Cardiac muscle cell (in vitro differentiated cells and primary cell): ENCODE measurements around the gene LARP6. TPM values are rescaled to one million over a fixed set of nuclear protein-coding genes. Genes with fewer than 3 reads are reported as not detected.

Source experiments
- DNase-seq, 2 donors: peaks; one replicate each; pipeline versions ENCODE4 v3.0.0 to v3.0.0-alpha.2; 2010 to 2017; ENCODE audit warnings: low read depth in 1 of 2, low spot score in 1 of 2
- H3K27ac ChIP-seq: fragments of 200-600 bp; sonication (generic); 2 replicates; pipeline ENCODE4 v1.5.1; 2016
- H3K27me3 ChIP-seq: fragments of 200-600 bp; sonication (generic); 2 replicates; pipeline ENCODE4 v1.6.0; 2016; ENCODE audit warnings: control low read depth
- H3K36me3 ChIP-seq: fragments of 200-600 bp; sonication (generic); 2 replicates; pipeline ENCODE4 v1.5.1; 2016; ENCODE audit warnings: control low read depth
- H3K4me1 ChIP-seq: fragments of 200-600 bp; sonication (generic); 2 replicates; pipeline ENCODE4 v1.8.1; 2017; ENCODE audit warnings: low read depth, mild to moderate bottlenecking, mixed run types
- H3K4me3 ChIP-seq: fragments of 200-600 bp; sonication (generic); 2 replicates; pipeline ENCODE4 v1.5.1; 2016; ENCODE audit warnings: mild to moderate bottlenecking
- H3K9me3 ChIP-seq: fragments of 200-600 bp; sonication (generic); 2 replicates; pipeline ENCODE4 v1.5.1; 2017; ENCODE audit warnings: low read depth, mild to moderate bottlenecking, control low read depth
- polyA plus RNA-seq: library from polyadenylated mRNA; unstranded; fragments of >200 nt; fragmentation: Nextera tagmentation; extraction: Ambion mirVana; gene quantifications from 2 replicates; pipeline ENCODE4 v1.2.1, GENCODE V29; 2016
- total RNA-seq: library from RNA; depleted of rRNA; stranded (reverse); fragments of >200 nt; gene quantifications from 2 replicates; pipeline ENCODE4 v1.2.3, GENCODE V29; 2016
- TF ChIP-seq, protein P1 (sequence below): IDR thresholded peaks from 2 replicates; pipeline ENCODE4 v1.5.1; 2012; ENCODE audit warnings: low read depth, mild to moderate bottlenecking, low read length

Gene LARP6
- 39.7 and 45.7 TPM in 2 replicates for total RNA-seq
- polyA plus RNA-seq: 51.9 and 54.2 TPM in 2 replicates

- Histone ChIP-seq H3K36me3 (peaks cover 9% of the 10 kb centered on the region), H3K27ac (peak within 1 kb of the TSS; percentile 68), H3K4me3 (peak within 1 kb of the TSS; percentile 82), H3K4me1 (peaks cover 17% of the 10 kb centered on the region), H3K9me3 (no peaks in the 10 kb centered on the region), H3K27me3 (no peaks in the 10 kb centered on the region)
- DNase-seq: peak; percentile 62 to 88
- TF ChIP-seq, protein P1, sequence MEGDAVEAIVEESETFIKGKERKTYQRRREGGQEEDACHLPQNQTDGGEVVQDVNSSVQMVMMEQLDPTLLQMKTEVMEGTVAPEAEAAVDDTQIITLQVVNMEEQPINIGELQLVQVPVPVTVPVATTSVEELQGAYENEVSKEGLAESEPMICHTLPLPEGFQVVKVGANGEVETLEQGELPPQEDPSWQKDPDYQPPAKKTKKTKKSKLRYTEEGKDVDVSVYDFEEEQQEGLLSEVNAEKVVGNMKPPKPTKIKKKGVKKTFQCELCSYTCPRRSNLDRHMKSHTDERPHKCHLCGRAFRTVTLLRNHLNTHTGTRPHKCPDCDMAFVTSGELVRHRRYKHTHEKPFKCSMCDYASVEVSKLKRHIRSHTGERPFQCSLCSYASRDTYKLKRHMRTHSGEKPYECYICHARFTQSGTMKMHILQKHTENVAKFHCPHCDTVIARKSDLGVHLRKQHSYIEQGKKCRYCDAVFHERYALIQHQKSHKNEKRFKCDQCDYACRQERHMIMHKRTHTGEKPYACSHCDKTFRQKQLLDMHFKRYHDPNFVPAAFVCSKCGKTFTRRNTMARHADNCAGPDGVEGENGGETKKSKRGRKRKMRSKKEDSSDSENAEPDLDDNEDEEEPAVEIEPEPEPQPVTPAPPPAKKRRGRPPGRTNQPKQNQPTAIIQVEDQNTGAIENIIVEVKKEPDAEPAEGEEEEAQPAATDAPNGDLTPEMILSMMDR: no peak
Observed at GRCh38 chr15:70853973-70854665, at the start of gene LARP6. Gene LARP6 (minus strand): TSS chr15:70854157. CDS start chr15:70854088, 69 bp downstream.

DNA sequence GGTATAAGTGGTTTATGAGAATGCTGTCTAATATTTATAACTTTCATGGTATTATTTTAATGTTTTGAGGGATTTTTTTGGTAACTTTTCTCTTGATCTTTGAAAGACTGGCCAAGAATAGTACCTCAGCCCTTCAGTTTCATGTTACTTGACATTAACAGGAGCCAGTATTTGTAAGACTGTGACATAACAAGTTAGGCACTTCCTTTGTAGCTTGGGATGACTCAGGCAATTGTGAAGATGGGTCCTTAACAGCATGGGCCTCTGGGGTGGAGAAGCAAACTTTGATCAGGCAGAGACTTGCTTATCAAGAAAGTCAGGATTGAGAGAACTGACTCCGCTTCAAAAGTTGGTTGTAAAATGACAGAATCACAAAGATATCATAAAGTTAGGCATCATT lies 48.1 kb upstream of the LARP6 start:
- peak in 1 of 2 donors; percentile 74 for DNase-seq
- TF ChIP-seq, protein P1: no peak
- Histone ChIP-seq H3K9me3 (no peaks in the 10 kb centered on the region), H3K4me3 (no peak overlapping the region), H3K27me3 (no peaks in the 10 kb centered on the region), H3K4me1 (peaks cover 5% of the 10 kb centered on the region), H3K27ac (no peak overlapping the region), H3K36me3 (no peaks in the 10 kb centered on the region)

GRCh38 chr15:70892912-70893560 lies 39.1 kb upstream of the LARP6 start:
- Histone ChIP-seq H3K27ac (no peak overlapping the region), H3K4me1 (no peaks in the 10 kb centered on the region), H3K36me3 (no peaks in the 10 kb centered on the region), H3K9me3 (no peaks in the 10 kb centered on the region), H3K4me3 (peak overlapping the region; percentile 81), H3K27me3 (no peaks in the 10 kb centered on the region)
- DNase-seq: peak; percentile 57 to 77
- TF ChIP-seq, protein P1: peak; percentile 69

GRCh38 chr15:70892002-70892911 lies 38.3 kb upstream of the LARP6 start, which contains the start of the genes LRRC49 and THAP10:
Gene LRRC49 (plus strand): TSS chr15:70892826. CDS start chr15:70892895, 69 bp downstream.
Gene THAP10 (minus strand): TSS chr15:70892433. CDS start chr15:70892272, 161 bp downstream.
- Histone ChIP-seq H3K4me1 (no peaks in the 10 kb centered on the region), H3K27ac (peak within 1 kb of the TSS; percentile 22), H3K27me3 (no peaks in the 10 kb centered on the region), H3K36me3 (no peaks in the 10 kb centered on the region), H3K9me3 (no peaks in the 10 kb centered on the region), H3K4me3 (peak within 1 kb of the TSS; percentile 81)
- peak; percentile 90 to 95 for DNase-seq
- TF ChIP-seq, protein P1: no peak

DNA sequence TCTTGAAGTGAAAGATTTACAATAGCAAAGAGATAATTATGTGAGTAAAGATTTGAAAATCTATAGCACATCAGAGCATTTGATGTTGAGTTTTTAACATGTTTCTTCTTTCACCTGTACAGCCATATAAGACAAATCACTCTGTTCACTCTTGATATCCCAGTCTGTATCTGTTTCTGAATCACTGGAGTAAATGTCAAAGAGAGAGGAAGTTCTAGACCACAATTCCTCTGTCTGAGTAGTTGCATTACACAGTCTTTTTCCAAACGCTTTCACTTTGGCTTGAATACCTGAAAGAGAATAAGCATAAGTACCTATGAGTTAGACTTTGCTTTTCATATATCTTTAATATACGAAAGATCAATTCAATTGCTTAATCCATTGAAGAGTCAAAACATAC lies 28.4 kb upstream of the LARP6 start:
- Histone ChIP-seq H3K36me3 (peaks cover 7% of the 10 kb centered on the region), H3K27me3 (no peaks in the 10 kb centered on the region), H3K4me1 (no peaks in the 10 kb centered on the region), H3K9me3 (no peaks in the 10 kb centered on the region), H3K4me3 (no peak overlapping the region), H3K27ac (no peak overlapping the region)
- TF ChIP-seq, protein P1: no peak
- no peak for DNase-seq
